GM19351 (cell line): Measurements from ENCODE around the gene MEA1.
A peak's percentile ranks its signal among the peaks of the same experiment; 100 is the strongest.
"Not testable (repeated sequence)": the region's sequence is repeated elsewhere in the genome, so short reads cannot be mapped to it uniquely, and the experiment has no call there.

Source experiments
- ATAC-seq: cut with Tn5 transposase; IDR thresholded peaks from one replicate; pipeline ENCODE4 v1.9.1; 2021; ENCODE audit warnings: mild to moderate bottlenecking, moderate library complexity; ENCODE audit not compliant: unreplicated experiment

MEA1 gene

GRCh38 chr6:43013843-43014433 lies at the start of gene MEA1, which contains the start of gene KLHDC3:
TSS of gene MEA1 (minus strand) at chr6:43013946. CDS start at chr6:43013813, 133 bp downstream.
TSS of gene KLHDC3 (plus strand) at chr6:43014249. CDS start at chr6:43017193, 2,944 bp downstream.
- peak; percentile 94 for ATAC-seq

GRCh38 chr6:43062818-43063217 lies 49.1 kb upstream of the MEA1 start:
- ATAC-seq, result no peak

- no peak for ATAC-seq
These were observed 48.1 kb upstream of the MEA1 start for GRCh38 chr6:43061861-43062260.

- no peak for ATAC-seq
These were observed 47.2 kb upstream of the MEA1 start for GRCh38 chr6:43060755-43061633.

- ATAC-seq, result no peak
These were observed 46.4 kb upstream of the MEA1 start for GRCh38 chr6:43060034-43060754.

GRCh38 chr6:43059168-43060033 lies 45.7 kb upstream of the MEA1 start, which contains the start of the genes KLC4 and MRPL2:
TSS of gene KLC4 (plus strand) at chr6:43059631. CDS start at chr6:43061336, 1,705 bp downstream.
TSS of gene MRPL2 (minus strand) at chr6:43059434. CDS start at chr6:43059381, 53 bp downstream.
- ATAC-seq, result peak; percentile 88

GRCh38 chr6:43058531-43058930 lies 44.8 kb upstream of the MEA1 start:
- no peak for ATAC-seq

- ATAC-seq, result no peak
These were observed 42.2 kb upstream of the MEA1 start for GRCh38 chr6:43055966-43056365.

GRCh38 chr6:43054206-43054943 lies 40.6 kb upstream of the MEA1 start:
- ATAC-seq, result no peak

GRCh38 chr6:43053545-43054205 lies 39.9 kb upstream of the MEA1 start, which contains the start of gene CUL7:
TSS of gene CUL7 (minus strand) at chr6:43053851. CDS start at chr6:43052788, 1,063 bp downstream.
- peak; percentile 91 for ATAC-seq

GRCh38 chr6:43052842-43053544 lies 39.2 kb upstream of the MEA1 start:
- peak; percentile 33 for ATAC-seq

GRCh38 chr6:43052225-43052841 lies 38.6 kb upstream of the MEA1 start:
- ATAC-seq, result no peak

- no peak for ATAC-seq
These were observed 37.2 kb upstream of the MEA1 start for GRCh38 chr6:43050981-43051380.

GRCh38 chr6:43047998-43048397 lies 34.3 kb upstream of the MEA1 start:
- ATAC-seq, result no peak

GRCh38 chr6:43045371-43045930 lies 31.7 kb upstream of the MEA1 start:
- ATAC-seq, result no peak

GRCh38 chr6:43043310-43043709 lies 29.6 kb upstream of the MEA1 start:
- no peak for ATAC-seq

- ATAC-seq, result not testable (repeated sequence)
These were observed 27.7 kb upstream of the MEA1 start for GRCh38 chr6:43041475-43041874.
